Choroid plexus epithelial cell (primary cell): ENCODE results near the gene NAGPA.
A peak's percentile ranks its signal among the peaks of the same experiment; 100 is the strongest.

Experiments used
- DNase-seq: peaks from one replicate; pipeline ENCODE4 v3.0.0-alpha.2; 2010; ENCODE audit warnings: low read depth
- H3K4me3 ChIP-seq: 2 replicates; pipeline ENCODE4 v1.5.1; 2011; ENCODE audit warnings: low read depth, mild to moderate bottlenecking, control low read depth, low read length, moderate library complexity
- CTCF ChIP-seq: conservative IDR thresholded peaks from 2 replicates; pipeline ENCODE4 v1.5.1; 2011; ENCODE audit warnings: low read depth, mild to moderate bottlenecking, control low read depth, inconsistent platforms, low read length, moderate library complexity

The NAGPA gene

GRCh38 chr16:5018793-5019192 is 14.9 kb downstream of the NAGPA start:
- no peak for TF ChIP-seq CTCF
- no peak overlapping the region for H3K4me3 ChIP-seq

GRCh38 chr16:5017678-5017969 is 16.1 kb downstream of the NAGPA start:
- TF ChIP-seq CTCF, result no peak
- H3K4me3 ChIP-seq, result no peak overlapping the region
- DNase-seq, result no peak

More at GRCh38 chr16:5018793-5019192, 14.9 kb downstream of the NAGPA start:
- DNase-seq, result peak; percentile 13

- no peak for DNase-seq
- H3K4me3 ChIP-seq, result no peak overlapping the region
- TF ChIP-seq CTCF, result no peak
These were observed 16.6 kb downstream of the NAGPA start for GRCh38 chr16:5016967-5017677.

- no peak overlapping the region for H3K4me3 ChIP-seq
- no peak for DNase-seq
- no peak for TF ChIP-seq CTCF
These were observed 17.8 kb downstream of the NAGPA start for GRCh38 chr16:5015887-5016286.

- no peak for TF ChIP-seq CTCF
- no peak overlapping the region for H3K4me3 ChIP-seq
- no peak for DNase-seq
These were observed 18.4 kb downstream of the NAGPA start for GRCh38 chr16:5015351-5015750.

GRCh38 chr16:5012887-5013286 is 20.8 kb downstream of the NAGPA start:
- H3K4me3 ChIP-seq, result no peak overlapping the region
- no peak for DNase-seq
- no peak for TF ChIP-seq CTCF

GRCh38 chr16:5011637-5012036 is 22.1 kb downstream of the NAGPA start:
- no peak for TF ChIP-seq CTCF
- no peak overlapping the region for H3K4me3 ChIP-seq
- DNase-seq, result no peak
